ENCODE data around the gene GRID2. TPM values are rescaled to one million over a fixed set of nuclear protein-coding genes. Genes with fewer than 3 reads are reported as not detected.
A peak's percentile ranks its signal among the peaks of the same experiment; 100 is the strongest.

GRID2 gene
- total and polyA plus RNA-seq, 2 donors from 2014 or later, result 0.19 TPM; not detected in 1

- no peak overlapping the region for H3K27ac ChIP-seq (ENCODE audit: low read depth in 2 of 2, low read length in 2 of 2)
- no peak for TF ChIP-seq CTCF (IDR thresholded peaks at IDR 0.05; ENCODE audit: borderline replicate concordance, extremely low read depth, insufficient read depth)
- intact Hi-C loops (cut with DNase I), result no loop called here
- peaks cover 18% of the 10 kb centered on the region for H3K27me3 ChIP-seq (ENCODE audit: control insufficient read depth, insufficient read depth, low read length)
- DNase-seq (peak in 1 of 5 donors; percentile 8), FAIRE-seq (no peak)
- H3K36me3 ChIP-seq (ENCODE audit: control insufficient read depth in 2 of 3, insufficient read depth in 3 of 3, low read length in 3 of 3), result no peaks in the 10 kb centered on the region
- no peaks in the 10 kb centered on the region for H3K9me3 ChIP-seq (ENCODE audit: control insufficient read depth in 2 of 3, insufficient read depth in 1 of 3, low read length in 3 of 3)
- no peaks in the 10 kb centered on the region for H3K4me1 ChIP-seq (ENCODE audit: control insufficient read depth in 2 of 3, insufficient read depth in 2 of 3, low read depth in 1 of 3, low read length in 3 of 3)
- no peak overlapping the region for H3K9ac ChIP-seq (ENCODE audit: low read length in 3 of 3)
- H3K4me3 ChIP-seq (ENCODE audit: low read length in 3 of 3), result no peak overlapping the region
Observed at GRCh38 chr4:92299152-92299551, 4.6 kb upstream of the GRID2 start.

- H3K4me3 ChIP-seq (ENCODE audit: low read length in 3 of 3), result peak overlapping the region in 2 of 3 donors; percentile 36 to 67
- no peaks in the 10 kb centered on the region for H3K36me3 ChIP-seq (ENCODE audit: control insufficient read depth in 2 of 3, insufficient read depth in 3 of 3, low read length in 3 of 3)
- peaks cover 21% of the 10 kb centered on the region for H3K27me3 ChIP-seq (ENCODE audit: control insufficient read depth, insufficient read depth, low read length)
- FAIRE-seq (no peak), DNase-seq (peak in 3 of 5 donors; percentile 38 to 60 (median 39))
- H3K9me3 ChIP-seq (ENCODE audit: control insufficient read depth in 2 of 3, insufficient read depth in 1 of 3, low read length in 3 of 3), result no peaks in the 10 kb centered on the region
- no peak overlapping the region for H3K27ac ChIP-seq (ENCODE audit: low read depth in 2 of 2, low read length in 2 of 2)
- TF ChIP-seq CTCF (IDR thresholded peaks at IDR 0.05; ENCODE audit: borderline replicate concordance, extremely low read depth, insufficient read depth), result no peak
- intact Hi-C loops (cut with DNase I), result no loop called here
- no peaks in the 10 kb centered on the region for H3K4me1 ChIP-seq (ENCODE audit: control insufficient read depth in 2 of 3, insufficient read depth in 2 of 3, low read depth in 1 of 3, low read length in 3 of 3)
- H3K9ac ChIP-seq (ENCODE audit: low read length in 3 of 3), result peak overlapping the region in 1 of 3 donors; percentile 57
Observed at GRCh38 chr4:92304121-92304520, 355 bp downstream of the GRID2 start.

- DNase-seq, result peak in 4 of 5 donors; percentile 47 to 61 (median 56)
- H3K9ac ChIP-seq (ENCODE audit: low read length in 3 of 3), result peak overlapping the region in 1 of 3 donors; percentile 57
Observed at GRCh38 chr4:92304606-92305005, 840 bp downstream of the GRID2 start.

More at GRCh38 chr4:92304606-92305005, 840 bp downstream of the GRID2 start:
- no peaks in the 10 kb centered on the region for H3K4me1 ChIP-seq (ENCODE audit: control insufficient read depth in 2 of 3, insufficient read depth in 2 of 3, low read depth in 1 of 3, low read length in 3 of 3)
- H3K4me3 ChIP-seq (ENCODE audit: low read length in 3 of 3), result peak overlapping the region in 2 of 3 donors; percentile 36 to 67
- no peak for FAIRE-seq
- H3K36me3 ChIP-seq (ENCODE audit: control insufficient read depth in 2 of 3, insufficient read depth in 3 of 3, low read length in 3 of 3), result no peaks in the 10 kb centered on the region
- intact Hi-C loops (cut with DNase I), result no loop called here
- H3K27me3 ChIP-seq (ENCODE audit: control insufficient read depth, insufficient read depth, low read length), result peaks cover 21% of the 10 kb centered on the region
- H3K9me3 ChIP-seq (ENCODE audit: control insufficient read depth in 2 of 3, insufficient read depth in 1 of 3, low read length in 3 of 3), result no peaks in the 10 kb centered on the region
- TF ChIP-seq CTCF (IDR thresholded peaks at IDR 0.05; ENCODE audit: borderline replicate concordance, extremely low read depth, insufficient read depth), result no peak
- H3K27ac ChIP-seq (ENCODE audit: low read depth in 2 of 2, low read length in 2 of 2), result no peak overlapping the region

Data from kidney (tissue), 14 donors.